ENCODE data around the gene USP13.

DNA sequence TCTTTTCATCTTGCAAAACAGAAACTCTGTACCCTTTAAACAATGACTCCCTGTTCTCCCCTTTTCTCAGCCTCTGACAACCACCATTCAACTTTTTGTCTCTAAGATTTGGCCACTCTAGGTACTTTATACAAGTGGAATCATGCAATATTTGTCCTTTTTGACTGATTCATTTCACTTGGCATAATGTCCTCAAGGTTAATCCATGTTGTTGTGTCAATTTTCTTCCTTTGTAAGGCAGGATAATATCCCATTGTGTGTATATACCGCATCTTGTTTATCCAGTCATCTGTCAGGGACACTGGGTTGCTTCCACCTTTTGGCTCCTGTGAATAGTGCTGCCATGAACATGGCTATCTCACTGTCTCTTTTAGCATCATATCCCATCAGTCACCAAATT, 10.3 kb downstream of the USP13 start:
- no peak for TF ChIP-seq EZH2 (IDR thresholded peaks at IDR 0.05; ENCODE audit: borderline replicate concordance, low read length)
- TF ChIP-seq, protein P1, sequence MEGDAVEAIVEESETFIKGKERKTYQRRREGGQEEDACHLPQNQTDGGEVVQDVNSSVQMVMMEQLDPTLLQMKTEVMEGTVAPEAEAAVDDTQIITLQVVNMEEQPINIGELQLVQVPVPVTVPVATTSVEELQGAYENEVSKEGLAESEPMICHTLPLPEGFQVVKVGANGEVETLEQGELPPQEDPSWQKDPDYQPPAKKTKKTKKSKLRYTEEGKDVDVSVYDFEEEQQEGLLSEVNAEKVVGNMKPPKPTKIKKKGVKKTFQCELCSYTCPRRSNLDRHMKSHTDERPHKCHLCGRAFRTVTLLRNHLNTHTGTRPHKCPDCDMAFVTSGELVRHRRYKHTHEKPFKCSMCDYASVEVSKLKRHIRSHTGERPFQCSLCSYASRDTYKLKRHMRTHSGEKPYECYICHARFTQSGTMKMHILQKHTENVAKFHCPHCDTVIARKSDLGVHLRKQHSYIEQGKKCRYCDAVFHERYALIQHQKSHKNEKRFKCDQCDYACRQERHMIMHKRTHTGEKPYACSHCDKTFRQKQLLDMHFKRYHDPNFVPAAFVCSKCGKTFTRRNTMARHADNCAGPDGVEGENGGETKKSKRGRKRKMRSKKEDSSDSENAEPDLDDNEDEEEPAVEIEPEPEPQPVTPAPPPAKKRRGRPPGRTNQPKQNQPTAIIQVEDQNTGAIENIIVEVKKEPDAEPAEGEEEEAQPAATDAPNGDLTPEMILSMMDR (conservative IDR thresholded peaks at IDR 0.05 in 1 of 2, IDR thresholded peaks at IDR 0.05 in 1 of 2; ENCODE audit: extremely low read depth in 1 of 2, insufficient read depth in 1 of 2, low read depth in 1 of 2, low read length in 2 of 2) = no peak

Measured in mammary epithelial cell (primary cell).